Measurements from ENCODE around the gene MAPK10.

DNA sequence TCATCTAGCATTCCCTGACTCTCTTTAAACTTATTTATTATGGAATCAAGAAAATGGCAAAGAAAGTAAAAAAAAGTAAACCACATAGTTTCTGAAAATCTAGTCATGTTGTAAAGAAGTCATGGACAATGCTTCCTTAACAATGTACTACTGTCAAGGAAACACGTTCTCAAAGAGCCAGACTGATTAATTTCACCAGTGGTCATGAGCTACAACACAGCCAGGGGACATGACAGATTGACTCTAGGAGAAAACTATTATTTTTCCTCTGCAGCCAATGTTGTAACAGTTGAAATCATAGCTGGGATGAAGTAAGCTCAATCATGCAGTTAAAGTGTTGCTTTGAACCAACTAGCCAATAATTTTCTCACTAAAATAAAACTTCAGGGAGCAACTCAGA is 109.2 kb downstream of the MAPK10 start:
- TF ChIP-seq POLR2A (IDR thresholded peaks at IDR 0.05; ENCODE audit: low read depth): no peak
- TF ChIP-seq, protein P1, sequence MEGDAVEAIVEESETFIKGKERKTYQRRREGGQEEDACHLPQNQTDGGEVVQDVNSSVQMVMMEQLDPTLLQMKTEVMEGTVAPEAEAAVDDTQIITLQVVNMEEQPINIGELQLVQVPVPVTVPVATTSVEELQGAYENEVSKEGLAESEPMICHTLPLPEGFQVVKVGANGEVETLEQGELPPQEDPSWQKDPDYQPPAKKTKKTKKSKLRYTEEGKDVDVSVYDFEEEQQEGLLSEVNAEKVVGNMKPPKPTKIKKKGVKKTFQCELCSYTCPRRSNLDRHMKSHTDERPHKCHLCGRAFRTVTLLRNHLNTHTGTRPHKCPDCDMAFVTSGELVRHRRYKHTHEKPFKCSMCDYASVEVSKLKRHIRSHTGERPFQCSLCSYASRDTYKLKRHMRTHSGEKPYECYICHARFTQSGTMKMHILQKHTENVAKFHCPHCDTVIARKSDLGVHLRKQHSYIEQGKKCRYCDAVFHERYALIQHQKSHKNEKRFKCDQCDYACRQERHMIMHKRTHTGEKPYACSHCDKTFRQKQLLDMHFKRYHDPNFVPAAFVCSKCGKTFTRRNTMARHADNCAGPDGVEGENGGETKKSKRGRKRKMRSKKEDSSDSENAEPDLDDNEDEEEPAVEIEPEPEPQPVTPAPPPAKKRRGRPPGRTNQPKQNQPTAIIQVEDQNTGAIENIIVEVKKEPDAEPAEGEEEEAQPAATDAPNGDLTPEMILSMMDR (IDR thresholded peaks at IDR 0.05): no peak
